H1 (cell line): ENCODE measurements around the gene IL13. TPM values are rescaled to one million over a fixed set of nuclear protein-coding genes. Genes with fewer than 3 reads are reported as not detected.

Experiments used
- CTCF ChIA-PET: fragments of 300-600 bp; sonication (Branson Sonifier 250); formaldehyde crosslinking; loops from one replicate; lab custom pipeline; 2021; ENCODE audit not compliant: partially characterized antibody; lab: Charles Lee
- POLR2A ChIA-PET: fragments of 300-600 bp; sonication (Branson Sonifier 250); formaldehyde crosslinking; loops from one replicate; lab custom pipeline; 2021; ENCODE audit warnings: inconsistent platforms; ENCODE audit not compliant: partially characterized antibody; lab: Charles Lee
- DNase-seq, 2 experiments: peaks; one replicate each; pipeline versions ENCODE4 v3.0.0 to v3.0.0-alpha.2; 2010 to 2022; ENCODE audit warnings: low spot score in 2 of 2, low read depth in 1 of 2, mixed read lengths in 1 of 2
- FAIRE-seq: peaks from 2 replicates; lab custom pipeline; 2011; peaks lifted over from hg19 to GRCh38; lab: Jason Lieb, UNC
- H2AFZ ChIP-seq: 2 replicates; pipeline ENCODE4 v1.8.1; 2012; ENCODE audit warnings: low read length, inconsistent platforms
- H2AK5ac ChIP-seq: 2 replicates; pipeline ENCODE4 v1.6.1; 2013; ENCODE audit warnings: low read depth, low read length
- H2BK120ac ChIP-seq: replicated peaks from 2 replicates; pipeline ENCODE3; 2013; ENCODE audit warnings: low read depth, low read length, inconsistent platforms
- H2BK12ac ChIP-seq: 2 replicates; pipeline ENCODE4 v1.6.1; 2013; ENCODE audit warnings: low read depth, low read length
- H2BK15ac ChIP-seq: 2 replicates; pipeline ENCODE4 v1.6.1; 2013; ENCODE audit warnings: low read length
- H2BK20ac ChIP-seq: 2 replicates; pipeline ENCODE4 v1.6.1; 2013; ENCODE audit warnings: low read length
- H2BK5ac ChIP-seq: 2 replicates; pipeline ENCODE4 v1.6.1; 2013; ENCODE audit warnings: low read depth, low read length
- H3K14ac ChIP-seq: 2 replicates; pipeline ENCODE4 v1.6.1; 2013; ENCODE audit warnings: inconsistent platforms; ENCODE audit not compliant: insufficient read length
- H3K18ac ChIP-seq: 2 replicates; pipeline ENCODE4 v1.6.1; 2013; ENCODE audit warnings: low read length; ENCODE audit errors: extremely low read depth
- H3K23ac ChIP-seq: 2 replicates; pipeline ENCODE4 v1.6.1; 2013; ENCODE audit warnings: inconsistent platforms; ENCODE audit not compliant: insufficient read length
- H3K23me2 ChIP-seq: 2 replicates; pipeline ENCODE4 v1.6.1; 2013; ENCODE audit warnings: low read depth, low read length
- H3K27ac ChIP-seq: 2 replicates; pipeline ENCODE4 v1.6.1; 2011; ENCODE audit warnings: low read depth, low read length, inconsistent platforms
- H3K27me3 ChIP-seq, 4 experiments: replicated peaks in 1 of 4; 1 replicate in 1 of 4; 2 replicates in 3 of 4; pipeline versions ENCODE4 v1.6.1 to v1.8.1; 2011 to 2013; ENCODE audit warnings: low read length in 3 of 4, mild to moderate bottlenecking in 3 of 4, inconsistent platforms in 2 of 4, mixed read lengths in 2 of 4, moderate library complexity in 1 of 4; ENCODE audit not compliant: control insufficient read depth in 3 of 4, insufficient read depth in 3 of 4; ENCODE audit errors: extremely low read depth in 1 of 4
- H3K36me3 ChIP-seq, 4 experiments: 2 replicates each; pipeline versions ENCODE4 v1.6.1 to v1.8.1; 2011 to 2013; ENCODE audit warnings: mild to moderate bottlenecking in 4 of 4, low read length in 3 of 4, moderate library complexity in 2 of 4, control low read depth in 1 of 4, inconsistent platforms in 1 of 4; ENCODE audit not compliant: insufficient read depth in 4 of 4, control insufficient read depth in 2 of 4
- H3K4ac ChIP-seq: replicated peaks from 2 replicates; pipeline ENCODE3; 2013; ENCODE audit warnings: low read length, low read depth, mixed read lengths, inconsistent platforms; ENCODE audit not compliant: insufficient read length
- H3K4me1 ChIP-seq, 4 experiments: replicated peaks in 1 of 4; 1 replicate in 1 of 4; 2 replicates in 3 of 4; pipeline versions ENCODE4 v1.6.1 to v1.8.1; 2011 to 2013; ENCODE audit warnings: low read length in 3 of 4, inconsistent platforms in 2 of 4, mixed read lengths in 1 of 4; ENCODE audit not compliant: insufficient read depth in 4 of 4, control insufficient read depth in 3 of 4
- H3K4me2 ChIP-seq, 2 experiments: 2 replicates each; pipeline versions ENCODE4 v1.6.1 to v1.8.1; 2011 to 2013; ENCODE audit warnings: low read depth in 2 of 2, low read length in 2 of 2, control low read depth in 1 of 2, inconsistent platforms in 1 of 2, mild to moderate bottlenecking in 1 of 2; ENCODE audit not compliant: insufficient read depth in 1 of 2
- H3K4me3 ChIP-seq, 4 experiments: fragments of 200-600, 300-600 bp in 1 of 4; sonication (generic), shearing (Covaris generic), sonication (Bioruptor Twin) in 1 of 4; 2 replicates each; pipeline versions ENCODE4 v1.5.1 to v1.8.1; 2011 to 2016; ENCODE audit warnings: low read length in 4 of 4, low read depth in 3 of 4, control low read depth in 2 of 4, inconsistent platforms in 2 of 4, mild to moderate bottlenecking in 2 of 4, mixed read lengths in 1 of 4, moderate library complexity in 1 of 4; ENCODE audit not compliant: insufficient read depth in 2 of 4; ENCODE audit errors: extremely low read depth in 1 of 4
- H3K56ac ChIP-seq: replicated peaks from 2 replicates; pipeline ENCODE3; 2013; ENCODE audit warnings: low read depth, mild to moderate bottlenecking, mixed read lengths, low read length, inconsistent platforms; ENCODE audit not compliant: insufficient read length
- H3K79me1 ChIP-seq: 2 replicates; pipeline ENCODE4 v1.6.1; 2013; ENCODE audit warnings: low read depth, low read length, control low read depth
- H3K79me2 ChIP-seq, 2 experiments: 2 replicates each; pipeline versions ENCODE4 v1.6.1 to v1.8.1; 2012 to 2013; ENCODE audit warnings: low read length in 2 of 2, mild to moderate bottlenecking in 2 of 2, inconsistent platforms in 1 of 2; ENCODE audit not compliant: insufficient read depth in 2 of 2, control insufficient read depth in 1 of 2
- H3K9ac ChIP-seq, 4 experiments: replicated peaks in 1 of 4; 1 replicate in 1 of 4; 2 replicates in 3 of 4; pipeline versions ENCODE4 v1.6.1 to v1.8.1; 2011 to 2013; ENCODE audit warnings: low read depth in 3 of 4, low read length in 3 of 4, control low read depth in 2 of 4, mild to moderate bottlenecking in 2 of 4, moderate library complexity in 2 of 4, inconsistent platforms in 1 of 4; ENCODE audit errors: extremely low read depth in 1 of 4
- H3K9me3 ChIP-seq, 2 experiments: 2 replicates each; pipeline versions ENCODE4 v1.6.1 to v1.8.1; 2012 to 2013; ENCODE audit warnings: mild to moderate bottlenecking in 2 of 2, moderate library complexity in 2 of 2, control low read depth in 1 of 2, inconsistent platforms in 1 of 2, low read depth in 1 of 2, low read length in 1 of 2, mixed read lengths in 1 of 2; ENCODE audit not compliant: insufficient read depth in 2 of 2
- H4K20me1 ChIP-seq, 2 experiments: replicated peaks in 1 of 2; 2 replicates each; pipeline versions ENCODE3 to v1.8.1; 2011 to 2013; ENCODE audit warnings: inconsistent platforms in 2 of 2, low read length in 2 of 2, mild to moderate bottlenecking in 1 of 2; ENCODE audit not compliant: insufficient read depth in 2 of 2, control insufficient read depth in 1 of 2
- H4K5ac ChIP-seq: 2 replicates; pipeline ENCODE4 v1.6.1; 2013; ENCODE audit warnings: low read length, low read depth, mixed read lengths, inconsistent platforms; ENCODE audit not compliant: insufficient read length
- H4K8ac ChIP-seq: 2 replicates; pipeline ENCODE4 v1.8.0; 2013; ENCODE audit warnings: mild to moderate bottlenecking, moderate library complexity, low read length, inconsistent platforms; ENCODE audit not compliant: insufficient read depth; ENCODE audit errors: extremely low read depth
- H4K91ac ChIP-seq: replicated peaks from 2 replicates; pipeline ENCODE3; 2013; ENCODE audit warnings: low read length, mixed read lengths, inconsistent platforms; ENCODE audit not compliant: insufficient read length
- CHD1 ChIP-seq: IDR thresholded peaks from 2 replicates; pipeline ENCODE4 v1.6.1; 2012; ENCODE audit warnings: low read depth, low read length, improper control_type of control experiment
- EP300 ChIP-seq, 2 experiments: IDR thresholded peaks; 1 replicate in 1 of 2; 2 replicates in 1 of 2; pipeline ENCODE4 v1.6.1; 2011 to 2012; ENCODE audit warnings: low read depth in 2 of 2, low read length in 2 of 2, mild to moderate bottlenecking in 2 of 2, borderline replicate concordance in 1 of 2, inconsistent platforms in 1 of 2, moderate library complexity in 1 of 2
- JUND ChIP-seq: IDR thresholded peaks from 2 replicates; pipeline ENCODE4 v1.6.1; 2011; ENCODE audit warnings: mild to moderate bottlenecking, improper control_type of control experiment, low read length
- KDM1A ChIP-seq: fragments of 200-600, 300-600 bp; sonication (generic); IDR thresholded peaks from 2 replicates; pipeline ENCODE4 v1.7.1; 2016; ENCODE audit warnings: mild to moderate bottlenecking, low read length, borderline replicate concordance
- KDM4A ChIP-seq: IDR thresholded peaks from one replicate; pipeline ENCODE4 v1.7.1; 2012; ENCODE audit warnings: low read depth, mild to moderate bottlenecking, moderate library complexity, low read length, inconsistent platforms; ENCODE audit not compliant: severe bottlenecking
- KDM5A ChIP-seq: fragments of 200-600 bp; IDR thresholded peaks from 2 replicates; pipeline ENCODE4 v1.7.1; 2012; ENCODE audit warnings: mild to moderate bottlenecking, low read length, inconsistent platforms, mixed read lengths
- MAFK ChIP-seq: IDR thresholded peaks from 2 replicates; pipeline ENCODE4 v1.6.1; 2012; ENCODE audit warnings: low read depth, mild to moderate bottlenecking, improper control_type of control experiment, low read length
- RBBP5 ChIP-seq: IDR thresholded peaks from 2 replicates; pipeline ENCODE4 v1.7.1; 2012; ENCODE audit warnings: low read depth, mild to moderate bottlenecking, inconsistent platforms, low read length, moderate library complexity, borderline replicate concordance
- SIN3A ChIP-seq, 2 experiments: IDR thresholded peaks in 1 of 2; conservative IDR thresholded peaks in 1 of 2; 2 replicates each; pipeline ENCODE4 v1.6.1; 2011 to 2012; ENCODE audit warnings: low read length in 2 of 2, improper control_type of control experiment in 1 of 2, low read depth in 1 of 2, mild to moderate bottlenecking in 1 of 2
- SP1 ChIP-seq: IDR thresholded peaks from 2 replicates; pipeline ENCODE4 v1.6.1; 2011; ENCODE audit warnings: low read depth, low read length
- SRF ChIP-seq: IDR thresholded peaks from 2 replicates; pipeline ENCODE4 v1.6.1; 2011; ENCODE audit warnings: mild to moderate bottlenecking, low read depth, low read length, moderate library complexity
- SUZ12 ChIP-seq: fragments of 200-600 bp; sonication (generic); IDR thresholded peaks from 2 replicates; pipeline ENCODE4 v1.6.1; 2012; ENCODE audit warnings: mild to moderate bottlenecking, inconsistent platforms, low read length, moderate library complexity, mixed read lengths
- TAF1 ChIP-seq: IDR thresholded peaks from 2 replicates; pipeline ENCODE4 v1.6.1; 2011; ENCODE audit warnings: mild to moderate bottlenecking, low read depth, low read length
- WGBS, 2 experiments: shearing (Covaris generic) in 1 of 2; methylation state at CpG; one replicate each; pipeline versions ENCODE4 v1.1.6 to v1.1.7; 2013 to 2015; ENCODE audit warnings: low lambda C conversion rate in 2 of 2, mixed read lengths in 2 of 2, inconsistent platforms in 1 of 2, low coverage in 1 of 2, missing lambda C conversion rate in 1 of 2; ENCODE audit not compliant: insufficient replicate concordance in 2 of 2, insufficient coverage in 1 of 2, insufficient read length in 1 of 2; ENCODE audit errors: extremely low coverage in 1 of 2, missing lambda C conversion rate in 1 of 2; 5-methylcytosine and 5-hydroxymethylcytosine counted together
- polyA plus RNA-seq, 7 experiments: library from polyadenylated mRNA; depleted of rRNA in 3 of 7; stranded (reverse) in 5 of 7; unstranded in 2 of 7; fragments of >200 nt in 5 of 7; fragments of 200-250 nt in 2 of 7; gene quantifications; 1 replicate in 5 of 7; 2 replicates in 1 of 7; 4 replicates in 1 of 7; pipeline versions ENCODE4 v1.2.1 to v1.2.3, GENCODE V29; 2011 to 2013; ENCODE audit warnings: missing spikeins in 2 of 7, mixed read lengths in 2 of 7
- total RNA-seq: library from RNA; stranded (reverse); fragmentation: NEBNext Ultra II Directional; extraction: Animal tissue kit (Norgen Biotek cat#: 25700); gene quantifications from 2 replicates; pipeline ENCODE4 v1.2.1, GENCODE V29; 2021

The IL13 gene
- total and polyA plus RNA-seq, 2 of the 8 experiments (the other 6 are each of a cell fraction or from before 2014, with no cell fraction given): not detected

DNA sequence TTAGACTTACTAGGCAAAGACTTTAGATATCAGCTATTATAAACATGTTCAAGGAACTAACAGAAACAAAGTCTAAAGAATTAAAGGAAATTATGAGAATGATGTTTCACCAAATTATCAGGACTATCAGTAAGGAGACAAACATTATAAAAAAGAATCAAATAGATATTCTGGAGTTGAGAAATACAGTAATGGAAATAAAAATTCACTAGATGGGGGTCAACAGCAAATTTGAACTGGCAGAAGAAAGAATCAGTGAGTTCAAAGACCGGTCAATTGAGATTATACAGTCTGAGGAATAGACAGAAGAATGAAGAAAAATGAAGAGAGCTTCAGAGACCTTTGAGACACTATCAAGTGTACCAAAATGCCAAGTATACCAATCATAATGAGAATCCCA lies 9.6 kb upstream of the IL13 start:
- Histone ChIP-seq H3K23me2 (no peaks in the 10 kb centered on the region), H2AFZ (no peak overlapping the region), H3K36me3 (peaks cover 0 to 2% (median 0%) of the 10 kb centered on the region in 4 experiments; a peak in 1 of 8 replicates), H4K8ac (no peak overlapping the region), H3K14ac (no peak overlapping the region), H4K91ac (no peak overlapping the region), H2BK12ac (no peak overlapping the region), H3K4ac (no peak overlapping the region), H3K79me1 (no peaks in the 10 kb centered on the region), H3K4me1 (peaks cover 0 to 5% (median under 1%) of the 10 kb centered on the region in 4 experiments; a peak in 2 of 7 replicates), H4K5ac (no peak overlapping the region), H3K56ac (no peak overlapping the region), H4K20me1 (no peaks in the 10 kb centered on the region), H3K4me2 (no peak overlapping the region), H3K18ac (no peak overlapping the region), H3K9ac (no peak overlapping the region), H3K79me2 (no peaks in the 10 kb centered on the region), H3K27ac (no peak overlapping the region), H2BK120ac (no peak overlapping the region), H3K9me3 (peaks cover 5 to 6% of the 10 kb centered on the region in 2 experiments; a peak in 3 of 4 replicates), H2BK5ac (no peak overlapping the region), H2BK15ac (no peak overlapping the region), H3K27me3 (no peaks in the 10 kb centered on the region), H3K4me3 (no peak overlapping the region), H2BK20ac (no peak overlapping the region), H3K23ac (no peak overlapping the region), H2AK5ac (no peak overlapping the region)
- DNase-seq: no peak
- FAIRE-seq: no peak
- WGBS, 2 experiments: 72% methylated on average over 1 of the region's 1 CpG; no CpG with 5 or more reads in 1 of the 2 experiments
- POLR2A ChIA-PET: interaction anchor here (1.2 kb wide), 1 partner anchor 13 kb away, joined by 3 read pairs; no protein-coding TSS in a partner anchor
- CTCF ChIA-PET: interaction anchor here (1.2 kb wide), 1 partner anchor 18 kb away, joined by 4 read pairs; no protein-coding TSS in a partner anchor
- TF ChIP-seq RBBP5 (no peak), SIN3A (conservative IDR thresholded peaks at IDR 0.05 in 1 of 2, IDR thresholded peaks at IDR 0.05 in 1 of 2; ENCODE audit: low read depth in 1 of 2, low read length in 2 of 2) (no peak), TAF1 (no peak), SP1 (no peak), SRF (no peak), MAFK (no peak), EP300 (IDR thresholded peaks at IDR 0.05; ENCODE audit: borderline replicate concordance in 1 of 2, low read depth in 2 of 2, low read length in 2 of 2) (no peak), JUND (no peak), SUZ12 (no peak), KDM1A (no peak), KDM5A (no peak), CHD1 (no peak), KDM4A (no peak)
